K562 (cell line): Measurements from ENCODE around the gene ZNF775. TPM values are rescaled to one million over a fixed set of nuclear protein-coding genes. Genes with fewer than 3 reads are reported as not detected.

Source experiments
- CBX8 ChIP-seq: fragments of 200-600 bp; sonication (generic); IDR thresholded peaks from 2 replicates; pipeline ENCODE4 v1.6.1; 2012; ENCODE audit warnings: borderline replicate concordance, mixed run types, low read depth, mild to moderate bottlenecking, moderate library complexity, mixed read lengths, low read length, control low read depth, inconsistent platforms; ENCODE audit not compliant: poor library complexity, severe bottlenecking; ENCODE audit errors: extremely low read depth
- CCNT2 ChIP-seq: IDR thresholded peaks from 2 replicates; pipeline ENCODE4 v1.6.1; 2011; ENCODE audit warnings: borderline replicate concordance, low read depth, mild to moderate bottlenecking, moderate library complexity, mixed read lengths, low read length; ENCODE audit not compliant: insufficient read length; ENCODE audit errors: extremely low read depth
- ELF2 ChIP-seq: fragments of 250-450 bp; sonication (Bioruptor Pico); IDR thresholded peaks from 2 replicates; pipeline ENCODE4 v1.5.0; 2021; ENCODE audit warnings: mild to moderate bottlenecking
- NFIX ChIP-seq: fragments of 250-450 bp; sonication (Bioruptor Pico); IDR thresholded peaks from 2 replicates; pipeline ENCODE4 v1.4.0; 2020; ENCODE audit warnings: low read depth, mild to moderate bottlenecking, moderate library complexity
- NR2F6 ChIP-seq: fragments of 450-650 bp; formaldehyde crosslinking; IDR thresholded peaks from 2 replicates; pipeline ENCODE4 v1.4.0; 2020; ENCODE audit warnings: mild to moderate bottlenecking
- OTX1 ChIP-seq: fragments of 450-650 bp; formaldehyde crosslinking; IDR thresholded peaks from 2 replicates; pipeline ENCODE4 v1.4.0; 2022; ENCODE audit warnings: mild to moderate bottlenecking
- POLR2AphosphoS2 ChIP-seq: IDR thresholded peaks from 2 replicates; pipeline ENCODE4 v1.6.1; 2012; ENCODE audit warnings: low read length, improper control_type of control experiment
- RBFOX2 ChIP-seq: fragments of 200-400 bp; formaldehyde crosslinking; IDR thresholded peaks from 2 replicates; pipeline ENCODE4 v1.6.1; 2017; ENCODE audit warnings: low read depth, mild to moderate bottlenecking, low read length, moderate library complexity
- RBM17 ChIP-seq: fragments of 200-400 bp; formaldehyde crosslinking; IDR thresholded peaks from 2 replicates; pipeline ENCODE4 v1.6.1; 2017; ENCODE audit warnings: low read depth, mild to moderate bottlenecking, low read length, borderline replicate concordance
- SMARCA4 ChIP-seq: fragments of 450-650 bp; IDR thresholded peaks from 2 replicates; pipeline ENCODE4 v1.6.1; 2016
- ZBTB40 ChIP-seq, 2 experiments: fragments of 450-650 bp in 1 of 2; sonication (generic) in 1 of 2; formaldehyde crosslinking in 1 of 2; IDR thresholded peaks; 2 replicates each; pipeline versions ENCODE4 v1.7.1 to v1.9.0; 2016 to 2022; ENCODE audit warnings: inconsistent platforms in 1 of 2, mild to moderate bottlenecking in 1 of 2, missing genetic modification reagents in 1 of 2
- ZKSCAN1 ChIP-seq: fragments of 150-350 bp; IDR thresholded peaks from 2 replicates; pipeline ENCODE4 v1.6.1; 2016; ENCODE audit warnings: low read depth, low read length
- ZNF253 ChIP-seq: fragments of 250-450 bp; sonication (Bioruptor Pico); conservative IDR thresholded peaks from 2 replicates; pipeline ENCODE4 v1.6.1; 2021; ENCODE audit warnings: mild to moderate bottlenecking
- ZNF740 ChIP-seq, 3 experiments: fragments of 200-800 bp in 1 of 3; sonication (Bioruptor generic) in 1 of 3; sonication (generic) in 1 of 3; formaldehyde crosslinking in 1 of 3; IDR thresholded peaks; 2 replicates each; pipeline versions ENCODE4 v1.6.1 to v1.8.0; 2016 to 2022; ENCODE audit warnings: mild to moderate bottlenecking in 2 of 3, missing compliant biosample characterization in 2 of 3, missing genetic modification characterization in 2 of 3, missing genetic modification reagents in 1 of 3
- polyA plus RNA-seq, 8 experiments: library from polyadenylated mRNA; depleted of rRNA in 4 of 8; stranded (reverse) in 5 of 8; unstranded in 3 of 8; fragments of >200 nt; fragmentation: Nextera tagmentation in 2 of 8; fragmentation: Illumina TruSeq in 1 of 8; extraction: Ambion mirVana in 2 of 8; extraction: Trizol in 1 of 8; gene quantifications; 2 replicates each; pipeline versions ENCODE4 v1.2.1 to v1.2.3, GENCODE V29; 2011 to 2014; ENCODE audit warnings: inconsistent platforms in 1 of 8, missing spikeins in 1 of 8
- total RNA-seq, 7 experiments: library from RNA; depleted of rRNA in 6 of 7; stranded (reverse); fragments of >200 nt in 6 of 7; fragmentation: Illumina TruSeq in 2 of 7; extraction: Trizol in 2 of 7; gene quantifications; 2 replicates each; pipeline versions ENCODE4 v1.2.1 to v1.2.3, GENCODE V29; 2011 to 2021; ENCODE audit warnings: low replicate concordance in 1 of 7
- TF ChIP-seq, protein P1 (sequence below): sonication (generic); formaldehyde crosslinking; IDR thresholded peaks from 2 replicates; pipeline ENCODE4 v1.8.1; 2023; ENCODE audit warnings: mild to moderate bottlenecking, missing genetic modification reagents, moderate library complexity

ZNF775 gene
- total and polyA plus RNA-seq, 9 of the 15 experiments (the other 6 are each of a cell fraction or from before 2014, with no cell fraction given) = 0.04 to 18.7 (median 4.9) TPM

GRCh38 chr7:150404805-150405583, 25.9 kb downstream of the ZNF775 start (continued):
- TF ChIP-seq SMARCA4 (peak; percentile 9; the same call in 1 of the 2 replicates), POLR2AphosphoS2 (no peak), ZBTB40 (IDR thresholded peaks at IDR 0.05) (peak; percentile 85), ZBTB40 (CRISPR knock-in tag; IDR thresholded peaks at IDR 0.05) (no peak), RBM17 (no peak), RBFOX2 (peak; percentile 99), NFIX (CRISPR knock-in tag) (no peak), CCNT2 (peak; percentile 99), ZNF740 (CRISPR knock-in tag; IDR thresholded peaks at IDR 0.05) (no peak), ZNF740 (tag; IDR thresholded peaks at IDR 0.05) (peak in 1 of 2 experiments; percentile 83; a peak in 2 of 4 replicates), CBX8 (no peak), OTX1 (peak; percentile 81; the same call in 1 of the 2 replicates), NR2F6 (CRISPR knock-in tag) (0 out of 2 replicates have a peak, but pooled peaks have one; percentile 21), ELF2 (CRISPR knock-in tag) (peak; percentile 86), ZKSCAN1 (peak; percentile 80), ZNF253 (no peak)
- TF ChIP-seq, protein P1, sequence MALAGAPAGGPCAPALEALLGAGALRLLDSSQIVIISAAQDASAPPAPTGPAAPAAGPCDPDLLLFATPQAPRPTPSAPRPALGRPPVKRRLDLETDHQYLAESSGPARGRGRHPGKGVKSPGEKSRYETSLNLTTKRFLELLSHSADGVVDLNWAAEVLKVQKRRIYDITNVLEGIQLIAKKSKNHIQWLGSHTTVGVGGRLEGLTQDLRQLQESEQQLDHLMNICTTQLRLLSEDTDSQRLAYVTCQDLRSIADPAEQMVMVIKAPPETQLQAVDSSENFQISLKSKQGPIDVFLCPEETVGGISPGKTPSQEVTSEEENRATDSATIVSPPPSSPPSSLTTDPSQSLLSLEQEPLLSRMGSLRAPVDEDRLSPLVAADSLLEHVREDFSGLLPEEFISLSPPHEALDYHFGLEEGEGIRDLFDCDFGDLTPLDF (CRISPR knock-in tag) = peak; percentile 80
